Coronary artery (tissue), 2 donors: ENCODE results near the gene GTF3C5.
"Not testable (repeated sequence)": the region's sequence is repeated elsewhere in the genome, so short reads cannot be mapped to it uniquely, and the experiment has no call there.

ENCODE experiments used
- DNase-seq: peaks from one replicate; pipeline ENCODE4 v3.0.0-alpha.2; 2017; ENCODE audit warnings: low spot score
- H3K27ac ChIP-seq, 2 donors: fragments of 200-600 bp; sonication (generic); one replicate each; pipeline ENCODE4 v1.5.1; 2016 to 2019
- H3K4me3 ChIP-seq: fragments of 200-600 bp; sonication (generic); 2 replicates; pipeline ENCODE4 v1.5.1; 2016; ENCODE audit warnings: mild to moderate bottlenecking, moderate library complexity
- TF ChIP-seq, protein P1 (sequence below): fragments of 200-600 bp; sonication (generic); IDR thresholded peaks from one replicate; pipeline ENCODE4 v1.5.1; 2019; ENCODE audit warnings: antibody characterized with exemption

Gene GTF3C5

GRCh38 chr9:133086212-133086860 is 55.5 kb downstream of the GTF3C5 start:
- H3K4me3 ChIP-seq, DNase-seq, H3K27ac ChIP-seq: not testable (repeated sequence)

- H3K27ac ChIP-seq, result no peak overlapping the region
- TF ChIP-seq, protein P1, sequence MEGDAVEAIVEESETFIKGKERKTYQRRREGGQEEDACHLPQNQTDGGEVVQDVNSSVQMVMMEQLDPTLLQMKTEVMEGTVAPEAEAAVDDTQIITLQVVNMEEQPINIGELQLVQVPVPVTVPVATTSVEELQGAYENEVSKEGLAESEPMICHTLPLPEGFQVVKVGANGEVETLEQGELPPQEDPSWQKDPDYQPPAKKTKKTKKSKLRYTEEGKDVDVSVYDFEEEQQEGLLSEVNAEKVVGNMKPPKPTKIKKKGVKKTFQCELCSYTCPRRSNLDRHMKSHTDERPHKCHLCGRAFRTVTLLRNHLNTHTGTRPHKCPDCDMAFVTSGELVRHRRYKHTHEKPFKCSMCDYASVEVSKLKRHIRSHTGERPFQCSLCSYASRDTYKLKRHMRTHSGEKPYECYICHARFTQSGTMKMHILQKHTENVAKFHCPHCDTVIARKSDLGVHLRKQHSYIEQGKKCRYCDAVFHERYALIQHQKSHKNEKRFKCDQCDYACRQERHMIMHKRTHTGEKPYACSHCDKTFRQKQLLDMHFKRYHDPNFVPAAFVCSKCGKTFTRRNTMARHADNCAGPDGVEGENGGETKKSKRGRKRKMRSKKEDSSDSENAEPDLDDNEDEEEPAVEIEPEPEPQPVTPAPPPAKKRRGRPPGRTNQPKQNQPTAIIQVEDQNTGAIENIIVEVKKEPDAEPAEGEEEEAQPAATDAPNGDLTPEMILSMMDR, result no peak
- no peak for DNase-seq
Observed at GRCh38 chr9:133086894-133087293, 56.1 kb downstream of the GTF3C5 start.

DNA sequence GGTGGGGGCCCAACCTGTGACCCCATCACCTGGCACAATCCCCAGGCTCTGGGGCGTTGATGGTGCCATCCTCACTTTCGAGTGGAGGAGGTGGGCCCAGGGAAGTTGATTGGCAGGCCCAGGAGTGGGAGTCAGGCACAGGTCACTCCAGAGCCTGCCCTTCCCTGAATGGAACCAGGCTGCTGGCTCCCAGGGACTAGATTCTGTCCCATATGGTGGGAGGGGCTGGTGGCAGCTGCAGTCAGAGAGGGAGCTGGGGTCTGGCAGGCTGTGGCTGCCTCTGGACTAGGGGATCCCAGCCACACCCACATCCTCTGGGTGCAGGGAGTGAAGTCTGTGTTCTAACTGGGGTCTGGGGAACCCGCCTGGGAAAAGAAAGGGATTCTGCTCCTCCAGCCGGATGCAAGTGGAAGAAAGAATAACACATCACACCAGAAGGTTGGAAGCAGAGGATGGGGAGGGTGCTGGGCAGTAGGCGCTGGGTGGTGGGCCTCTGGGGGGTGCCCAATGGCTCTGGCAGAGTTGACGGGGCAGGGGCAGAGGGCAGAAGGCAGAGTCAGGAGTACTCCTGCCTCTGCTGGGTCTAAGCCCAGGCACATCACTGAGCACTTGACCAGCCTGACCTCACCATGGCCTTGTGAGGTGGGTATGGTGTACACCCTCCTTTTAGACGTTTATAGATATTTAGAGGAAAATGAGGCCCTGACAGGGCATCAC is 56.8 kb downstream of the GTF3C5 start:
- H3K27ac ChIP-seq, result no peak overlapping the region
- TF ChIP-seq, protein P1, result no peak
- H3K4me3 ChIP-seq, result no peak overlapping the region
- peak; percentile 68 for DNase-seq

More at GRCh38 chr9:133086894-133087293, 56.1 kb downstream of the GTF3C5 start:
- no peak overlapping the region for H3K4me3 ChIP-seq

DNA sequence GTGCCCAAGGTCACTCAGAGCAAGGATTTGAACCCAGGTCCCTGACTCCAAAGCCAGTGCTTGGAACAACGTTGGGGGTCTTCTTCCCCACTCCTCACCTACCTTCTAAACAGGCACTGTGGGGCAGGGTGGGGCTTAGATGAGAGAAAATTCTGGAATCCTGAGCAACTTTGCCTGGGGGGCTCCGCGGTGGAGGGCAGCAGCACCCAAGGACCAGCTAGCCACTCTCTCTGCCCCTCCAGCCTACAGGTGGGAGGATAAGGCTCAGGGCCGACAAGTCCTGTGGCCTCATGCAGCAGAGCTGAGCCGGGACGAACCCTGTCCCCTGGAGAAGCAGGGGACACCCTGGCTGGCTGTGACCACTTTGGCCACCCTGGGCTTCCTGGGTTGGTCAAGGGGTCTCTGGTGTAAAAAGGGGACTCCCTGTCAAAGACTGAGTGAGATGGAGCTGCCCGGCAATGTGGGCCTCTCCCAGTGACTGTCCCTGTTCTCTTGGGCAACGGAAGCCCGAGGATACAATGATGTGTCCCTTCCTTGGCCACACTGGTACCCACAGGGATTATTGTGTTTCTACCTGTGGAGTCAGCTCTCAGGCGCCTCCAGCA is 57.5 kb downstream of the GTF3C5 start:
- no peak for DNase-seq
- Histone ChIP-seq H3K27ac (no peak overlapping the region), H3K4me3 (no peak overlapping the region)
- TF ChIP-seq, protein P1, result no peak

- H3K4me3 ChIP-seq, result no peak overlapping the region
- TF ChIP-seq, protein P1, result no peak
- DNase-seq, result no peak
- no peak overlapping the region for H3K27ac ChIP-seq
Observed at GRCh38 chr9:133088756-133089155, 58.0 kb downstream of the GTF3C5 start.

GRCh38 chr9:133089271-133089671 is 58.5 kb downstream of the GTF3C5 start:
- H3K4me3 ChIP-seq, result no peak overlapping the region
- no peak overlapping the region for H3K27ac ChIP-seq
- DNase-seq, result no peak
- TF ChIP-seq, protein P1, result no peak

DNA sequence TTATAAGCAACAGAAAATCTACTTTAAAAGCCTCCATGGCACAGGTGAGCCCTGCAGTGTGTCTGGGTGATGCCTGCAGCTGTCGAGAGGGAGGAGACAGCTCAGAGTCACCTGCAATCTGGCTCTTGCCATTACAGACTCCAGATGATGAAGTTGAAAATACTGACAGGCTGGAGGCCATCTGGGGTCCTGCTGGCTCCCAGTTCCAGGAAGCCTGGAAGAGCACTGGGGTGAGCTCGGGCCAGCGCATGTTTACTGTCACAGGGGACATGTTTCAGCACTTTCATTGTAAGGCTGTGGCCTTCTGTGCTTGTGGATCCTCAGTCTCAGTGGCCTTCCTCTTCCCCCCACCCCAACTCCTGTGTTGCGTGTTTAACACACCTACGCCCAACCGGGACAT is 59.4 kb downstream of the GTF3C5 start:
- DNase-seq, result no peak
- Histone ChIP-seq H3K27ac (no peak overlapping the region), H3K4me3 (no peak overlapping the region)
- TF ChIP-seq, protein P1, result no peak
